ENCODE results near the gene PHF21A. TPM values are rescaled to one million over a fixed set of nuclear protein-coding genes. Genes with fewer than 3 reads are reported as not detected.

Gene PHF21A
- total and polyA plus RNA-seq, 10 of the 15 experiments (the other 5 are each of a cell fraction or from before 2014, with no cell fraction given): 2.6 to 37.2 (median 16.0) TPM

DNA sequence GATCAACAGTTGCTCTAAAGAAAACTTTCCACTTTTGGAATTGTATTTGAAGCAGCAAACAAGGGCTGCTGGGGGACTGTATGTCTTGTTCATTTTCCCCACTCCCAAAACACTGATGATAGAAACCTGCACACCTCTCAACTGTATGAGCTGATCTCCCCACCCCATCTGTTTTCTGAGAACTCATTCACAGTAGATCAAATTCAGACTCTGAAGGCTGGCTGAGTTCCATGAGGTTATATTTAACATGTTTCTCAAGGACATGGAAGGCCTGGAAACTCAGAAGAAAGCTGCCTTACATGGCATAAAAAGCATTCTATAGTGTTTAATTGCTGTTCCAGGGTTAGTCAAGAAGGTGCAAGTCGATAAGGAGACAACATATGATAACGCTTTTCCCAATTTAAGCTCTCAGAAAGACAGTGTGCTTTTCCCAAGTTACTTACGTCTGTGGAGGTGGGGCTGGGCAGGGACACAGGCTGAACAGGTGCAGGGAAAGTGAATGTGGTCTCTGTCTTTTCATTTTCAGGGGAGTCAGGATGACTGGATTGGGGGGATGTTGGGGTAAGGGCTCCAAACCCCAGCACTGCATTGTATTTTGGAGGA, 175.8 kb downstream of the PHF21A start (continued):
- no peak for TF ChIP-seq SREBF2 (IDR thresholded peaks at IDR 0.05; ENCODE audit: low read length)

DNA sequence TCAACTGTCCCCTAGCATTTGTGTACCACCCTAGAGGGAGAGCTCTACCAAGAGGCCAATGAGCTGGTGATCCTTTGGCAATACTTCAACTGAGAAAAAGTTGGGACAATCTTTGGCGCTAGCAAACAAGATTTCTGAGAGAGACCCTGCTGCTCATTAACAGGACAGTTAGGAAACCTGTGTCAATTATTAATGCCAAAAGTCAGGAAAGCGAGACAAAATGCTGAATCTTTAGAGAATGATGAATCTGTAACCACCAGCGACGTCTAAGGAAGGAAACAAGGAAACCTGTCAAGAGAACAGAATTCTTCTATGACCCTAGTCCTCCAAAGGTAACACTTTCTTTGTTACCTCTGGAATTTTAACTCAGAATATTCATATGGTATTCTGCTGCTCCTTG, 178.9 kb downstream of the PHF21A start:
- FAIRE-seq: no peak
- no TSS peak for BruUV-seq (replicated peaks)
- WGBS (ENCODE audit: insufficient coverage, insufficient replicate concordance, low lambda C conversion rate, missing lambda C conversion rate): 95% methylated on average over 4 of the region's 4 CpGs
- Histone ChIP-seq H3K36me3 (ENCODE audit: control insufficient read depth in 2 of 2, insufficient read depth in 2 of 2, low read length in 1 of 2) (peaks cover 3 to 19% of the 10 kb centered on the region in 2 experiments), H3K79me2 (ENCODE audit: control insufficient read depth, insufficient read depth, low read length) (no peaks in the 10 kb centered on the region), H2AFZ (ENCODE audit: control insufficient read depth, low read depth, low read length) (no peak overlapping the region), H3K27ac (ENCODE audit: control insufficient read depth, insufficient read depth) (no peak overlapping the region), H3K4me3 (no peak overlapping the region), H4K20me1 (ENCODE audit: control insufficient read depth, insufficient read depth) (no peaks in the 10 kb centered on the region), H3K9me3 (replicated peaks; ENCODE audit: control insufficient read depth, insufficient read depth, low read length) (no peaks in the 10 kb centered on the region), H3K27me3 (replicated peaks in 1 of 2; ENCODE audit: control insufficient read depth in 2 of 2, insufficient read depth in 2 of 2, low read length in 1 of 2) (no peaks in the 10 kb centered on the region), H3K9ac (ENCODE audit: control insufficient read depth, insufficient read depth, low read length) (no peak overlapping the region), H3K4me1 (ENCODE audit: control insufficient read depth, insufficient read depth, low read length) (no peaks in the 10 kb centered on the region), H3K4me2 (ENCODE audit: control insufficient read depth, insufficient read depth) (no peak overlapping the region)
- RAD21 ChIA-PET (ENCODE audit: unreplicated experiment): interaction anchor here (0.9 to 1.8 kb wide), 2 partner anchors 12 to 26 kb away, joined by 3 to 4 read pairs; no protein-coding TSS in a partner anchor
- DNase-seq (ENCODE audit: low read depth, low spot score): no peak
- ATAC-seq: no peak
- TF ChIP-seq WRNIP1 (IDR thresholded peaks at IDR 0.05; ENCODE audit: borderline replicate concordance, low read depth, low read length): no peak
- no peak for TF ChIP-seq ZNF274 (IDR thresholded peaks at IDR 0.05; ENCODE audit: insufficient read depth, insufficient read length)
- intact Hi-C loops (cut with micrococcal nuclease; ENCODE audit: unreplicated experiment) (no loop called here), in situ Hi-C loops (cut with MboI) (no loop called here)
- CTCF ChIA-PET: interaction anchor here (1.2 to 4.2 kb wide), 2 partner anchors 22 to 70 kb away, joined by 4 to 34 read pairs; no protein-coding TSS in a partner anchor
- POLR2A ChIA-PET: interaction anchor here (0.6 to 1.1 kb wide), 2 partner anchors 10 to 42 kb away, joined by 4 read pairs; no protein-coding TSS in a partner anchor
- SMC1A ChIA-PET (ENCODE audit: uncharacterized antibody, unreplicated experiment): interaction anchor here (1.0 to 4.2 kb wide), 5 partner anchors 9 to 38 kb away, joined by 3 to 24 read pairs (median 3); no protein-coding TSS in a partner anchor

DNA sequence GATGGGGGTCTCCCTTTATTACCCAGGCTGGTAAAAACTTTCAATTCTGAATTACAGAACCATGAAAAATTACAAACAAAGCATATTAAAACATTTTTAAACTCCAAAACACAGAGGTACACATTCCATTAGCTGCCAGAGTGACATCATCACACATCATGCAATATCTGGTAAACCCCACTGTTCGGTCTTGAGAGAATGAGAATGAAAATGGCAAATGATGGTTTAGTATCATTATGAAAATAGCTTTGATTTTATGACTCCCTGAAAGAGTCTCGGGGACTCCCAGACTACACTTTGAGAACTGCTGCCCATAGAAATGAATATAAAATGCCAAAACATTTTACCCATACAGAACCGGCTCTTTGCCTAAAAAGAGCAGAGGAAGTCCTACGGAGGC, 180.0 kb downstream of the PHF21A start:
- H3K9ac ChIP-seq (ENCODE audit: control insufficient read depth, insufficient read depth, low read length): no peak overlapping the region
- H3K4me3 ChIP-seq: no peak overlapping the region
- H3K27ac ChIP-seq (ENCODE audit: control insufficient read depth, insufficient read depth): no peak overlapping the region
- no peaks in the 10 kb centered on the region for H3K79me2 ChIP-seq (ENCODE audit: control insufficient read depth, insufficient read depth, low read length)
- H3K36me3 ChIP-seq (ENCODE audit: control insufficient read depth in 2 of 2, insufficient read depth in 2 of 2, low read length in 1 of 2): peaks cover 3 to 19% of the 10 kb centered on the region in 2 experiments; a peak in 3 of 4 replicates
- 0 out of 2 replicates have a peak, but pooled peaks cover 3% of the 10 kb centered on the region for H3K4me1 ChIP-seq (ENCODE audit: control insufficient read depth, insufficient read depth, low read length)
- POLR2A ChIA-PET: interaction anchor here (0.5 to 1.4 kb wide), 2 partner anchors 10 to 35 kb away, joined by 3 to 9 read pairs; no protein-coding TSS in a partner anchor
- DNase-seq (ENCODE audit: low read depth, low spot score) (no peak), ATAC-seq (peak; percentile 70), FAIRE-seq (no peak)
- H3K27me3 ChIP-seq (replicated peaks in 1 of 2; ENCODE audit: control insufficient read depth in 2 of 2, insufficient read depth in 2 of 2, low read length in 1 of 2): no peaks in the 10 kb centered on the region
- SMC1A ChIA-PET (ENCODE audit: uncharacterized antibody, unreplicated experiment): interaction anchor here (0.6 to 4.2 kb wide), 5 partner anchors 11 to 71 kb away, joined by 3 to 24 read pairs (median 3); no protein-coding TSS in a partner anchor
- in situ Hi-C loops (cut with MboI) (no loop called here), intact Hi-C loops (cut with micrococcal nuclease; ENCODE audit: unreplicated experiment) (no loop called here)
- BruUV-seq (replicated peaks): no TSS peak
- H4K20me1 ChIP-seq (ENCODE audit: control insufficient read depth, insufficient read depth): no peaks in the 10 kb centered on the region
- H3K4me2 ChIP-seq (ENCODE audit: control insufficient read depth, insufficient read depth): no peak overlapping the region
- H2AFZ ChIP-seq (ENCODE audit: control insufficient read depth, low read depth, low read length): no peak overlapping the region
- 6% methylated on average over 4 of the region's 4 CpGs for WGBS (ENCODE audit: insufficient coverage, insufficient replicate concordance, low lambda C conversion rate, missing lambda C conversion rate)
- H3K9me3 ChIP-seq (replicated peaks; ENCODE audit: control insufficient read depth, insufficient read depth, low read length): no peaks in the 10 kb centered on the region
- CTCF ChIA-PET: interaction anchor here (0.8 to 4.2 kb wide), 5 partner anchors 11 to 69 kb away, joined by 3 to 34 read pairs (median 5); no protein-coding TSS in a partner anchor
- RAD21 ChIA-PET (ENCODE audit: unreplicated experiment): interaction anchor here (0.6 to 1.4 kb wide), 6 partner anchors 8 to 94 kb away, joined by 3 to 9 read pairs (median 4); partner anchors contain the start of genes CRY2 and PEX16
- TF ChIP-seq RFX5 (IDR thresholded peaks at IDR 0.05; ENCODE audit: low read depth, low read length): no peak
- TF ChIP-seq, protein P1, sequence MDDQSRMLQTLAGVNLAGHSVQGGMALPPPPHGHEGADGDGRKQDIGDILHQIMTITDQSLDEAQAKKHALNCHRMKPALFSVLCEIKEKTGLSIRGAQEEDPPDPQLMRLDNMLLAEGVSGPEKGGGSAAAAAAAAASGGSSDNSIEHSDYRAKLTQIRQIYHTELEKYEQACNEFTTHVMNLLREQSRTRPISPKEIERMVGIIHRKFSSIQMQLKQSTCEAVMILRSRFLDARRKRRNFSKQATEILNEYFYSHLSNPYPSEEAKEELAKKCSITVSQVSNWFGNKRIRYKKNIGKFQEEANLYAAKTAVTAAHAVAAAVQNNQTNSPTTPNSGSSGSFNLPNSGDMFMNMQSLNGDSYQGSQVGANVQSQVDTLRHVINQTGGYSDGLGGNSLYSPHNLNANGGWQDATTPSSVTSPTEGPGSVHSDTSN (IDR thresholded peaks at IDR 0.05; ENCODE audit: insufficient replicate concordance, low read depth, low read length): no peak
- TF ChIP-seq, protein P2, sequence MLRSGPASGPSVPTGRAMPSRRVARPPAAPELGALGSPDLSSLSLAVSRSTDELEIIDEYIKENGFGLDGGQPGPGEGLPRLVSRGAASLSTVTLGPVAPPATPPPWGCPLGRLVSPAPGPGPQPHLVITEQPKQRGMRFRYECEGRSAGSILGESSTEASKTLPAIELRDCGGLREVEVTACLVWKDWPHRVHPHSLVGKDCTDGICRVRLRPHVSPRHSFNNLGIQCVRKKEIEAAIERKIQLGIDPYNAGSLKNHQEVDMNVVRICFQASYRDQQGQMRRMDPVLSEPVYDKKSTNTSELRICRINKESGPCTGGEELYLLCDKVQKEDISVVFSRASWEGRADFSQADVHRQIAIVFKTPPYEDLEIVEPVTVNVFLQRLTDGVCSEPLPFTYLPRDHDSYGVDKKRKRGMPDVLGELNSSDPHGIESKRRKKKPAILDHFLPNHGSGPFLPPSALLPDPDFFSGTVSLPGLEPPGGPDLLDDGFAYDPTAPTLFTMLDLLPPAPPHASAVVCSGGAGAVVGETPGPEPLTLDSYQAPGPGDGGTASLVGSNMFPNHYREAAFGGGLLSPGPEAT (IDR thresholded peaks at IDR 0.05; ENCODE audit: low read depth): no peak
- TF ChIP-seq RB1 (IDR thresholded peaks at IDR 0.05; ENCODE audit: borderline replicate concordance): no peak
- TF ChIP-seq ASH2L (IDR thresholded peaks at IDR 0.05; ENCODE audit: borderline replicate concordance, low read depth): no peak
- no peak for TF ChIP-seq HDAC2 (IDR thresholded peaks at IDR 0.05)
- TF ChIP-seq ATF7 (IDR thresholded peaks at IDR 0.05; ENCODE audit: low read depth): peak; percentile 56; the same call in 1 of the 2 replicates
- TF ChIP-seq, protein P3, sequence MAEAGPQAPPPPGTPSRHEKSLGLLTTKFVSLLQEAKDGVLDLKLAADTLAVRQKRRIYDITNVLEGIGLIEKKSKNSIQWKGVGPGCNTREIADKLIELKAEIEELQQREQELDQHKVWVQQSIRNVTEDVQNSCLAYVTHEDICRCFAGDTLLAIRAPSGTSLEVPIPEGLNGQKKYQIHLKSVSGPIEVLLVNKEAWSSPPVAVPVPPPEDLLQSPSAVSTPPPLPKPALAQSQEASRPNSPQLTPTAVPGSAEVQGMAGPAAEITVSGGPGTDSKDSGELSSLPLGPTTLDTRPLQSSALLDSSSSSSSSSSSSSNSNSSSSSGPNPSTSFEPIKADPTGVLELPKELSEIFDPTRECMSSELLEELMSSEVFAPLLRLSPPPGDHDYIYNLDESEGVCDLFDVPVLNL (IDR thresholded peaks at IDR 0.05; ENCODE audit: low read depth, low read length): no peak

Measured in GM12878 (cell line).